ENCODE measurements around the gene IL3. TPM values are rescaled to one million over a fixed set of nuclear protein-coding genes. Genes with fewer than 3 reads are reported as not detected.

IL3 gene
- total RNA-seq, 1 experiment from 2014 or later = not detected

DNA sequence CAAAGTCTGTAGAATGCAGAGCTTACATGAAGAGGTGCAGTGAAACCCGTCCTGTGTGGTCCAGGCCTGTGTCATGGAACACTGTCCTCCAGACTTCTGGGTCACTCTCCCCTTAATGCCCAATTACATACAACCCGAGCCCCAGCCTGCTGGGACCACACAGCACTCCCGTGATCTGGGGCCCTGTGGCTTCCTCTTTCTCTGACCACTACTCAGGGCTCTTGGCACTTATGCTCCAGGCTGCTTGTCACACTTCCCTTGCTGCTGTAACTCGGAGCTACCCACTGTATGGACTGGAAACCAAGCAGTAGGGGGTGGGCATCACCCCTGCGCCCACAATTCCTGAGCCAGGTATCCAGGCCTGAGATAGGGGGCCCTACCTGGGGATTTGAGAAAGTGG is 10.3 kb upstream of the IL3 start (continued):
- TF ChIP-seq, protein P1, sequence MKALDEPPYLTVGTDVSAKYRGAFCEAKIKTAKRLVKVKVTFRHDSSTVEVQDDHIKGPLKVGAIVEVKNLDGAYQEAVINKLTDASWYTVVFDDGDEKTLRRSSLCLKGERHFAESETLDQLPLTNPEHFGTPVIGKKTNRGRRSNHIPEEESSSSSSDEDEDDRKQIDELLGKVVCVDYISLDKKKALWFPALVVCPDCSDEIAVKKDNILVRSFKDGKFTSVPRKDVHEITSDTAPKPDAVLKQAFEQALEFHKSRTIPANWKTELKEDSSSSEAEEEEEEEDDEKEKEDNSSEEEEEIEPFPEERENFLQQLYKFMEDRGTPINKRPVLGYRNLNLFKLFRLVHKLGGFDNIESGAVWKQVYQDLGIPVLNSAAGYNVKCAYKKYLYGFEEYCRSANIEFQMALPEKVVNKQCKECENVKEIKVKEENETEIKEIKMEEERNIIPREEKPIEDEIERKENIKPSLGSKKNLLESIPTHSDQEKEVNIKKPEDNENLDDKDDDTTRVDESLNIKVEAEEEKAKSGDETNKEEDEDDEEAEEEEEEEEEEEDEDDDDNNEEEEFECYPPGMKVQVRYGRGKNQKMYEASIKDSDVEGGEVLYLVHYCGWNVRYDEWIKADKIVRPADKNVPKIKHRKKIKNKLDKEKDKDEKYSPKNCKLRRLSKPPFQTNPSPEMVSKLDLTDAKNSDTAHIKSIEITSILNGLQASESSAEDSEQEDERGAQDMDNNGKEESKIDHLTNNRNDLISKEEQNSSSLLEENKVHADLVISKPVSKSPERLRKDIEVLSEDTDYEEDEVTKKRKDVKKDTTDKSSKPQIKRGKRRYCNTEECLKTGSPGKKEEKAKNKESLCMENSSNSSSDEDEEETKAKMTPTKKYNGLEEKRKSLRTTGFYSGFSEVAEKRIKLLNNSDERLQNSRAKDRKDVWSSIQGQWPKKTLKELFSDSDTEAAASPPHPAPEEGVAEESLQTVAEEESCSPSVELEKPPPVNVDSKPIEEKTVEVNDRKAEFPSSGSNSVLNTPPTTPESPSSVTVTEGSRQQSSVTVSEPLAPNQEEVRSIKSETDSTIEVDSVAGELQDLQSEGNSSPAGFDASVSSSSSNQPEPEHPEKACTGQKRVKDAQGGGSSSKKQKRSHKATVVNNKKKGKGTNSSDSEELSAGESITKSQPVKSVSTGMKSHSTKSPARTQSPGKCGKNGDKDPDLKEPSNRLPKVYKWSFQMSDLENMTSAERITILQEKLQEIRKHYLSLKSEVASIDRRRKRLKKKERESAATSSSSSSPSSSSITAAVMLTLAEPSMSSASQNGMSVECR (CRISPR knock-in tag; IDR thresholded peaks at IDR 0.05; ENCODE audit: borderline replicate concordance) = no peak
- TF ChIP-seq, protein P2, sequence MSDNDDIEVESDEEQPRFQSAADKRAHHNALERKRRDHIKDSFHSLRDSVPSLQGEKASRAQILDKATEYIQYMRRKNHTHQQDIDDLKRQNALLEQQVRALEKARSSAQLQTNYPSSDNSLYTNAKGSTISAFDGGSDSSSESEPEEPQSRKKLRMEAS (CRISPR knock-in tag; IDR thresholded peaks at IDR 0.05) = no peak
- TF ChIP-seq KAT7 (CRISPR knock-in tag; IDR thresholded peaks at IDR 0.05; ENCODE audit: borderline replicate concordance) = no peak

DNA sequence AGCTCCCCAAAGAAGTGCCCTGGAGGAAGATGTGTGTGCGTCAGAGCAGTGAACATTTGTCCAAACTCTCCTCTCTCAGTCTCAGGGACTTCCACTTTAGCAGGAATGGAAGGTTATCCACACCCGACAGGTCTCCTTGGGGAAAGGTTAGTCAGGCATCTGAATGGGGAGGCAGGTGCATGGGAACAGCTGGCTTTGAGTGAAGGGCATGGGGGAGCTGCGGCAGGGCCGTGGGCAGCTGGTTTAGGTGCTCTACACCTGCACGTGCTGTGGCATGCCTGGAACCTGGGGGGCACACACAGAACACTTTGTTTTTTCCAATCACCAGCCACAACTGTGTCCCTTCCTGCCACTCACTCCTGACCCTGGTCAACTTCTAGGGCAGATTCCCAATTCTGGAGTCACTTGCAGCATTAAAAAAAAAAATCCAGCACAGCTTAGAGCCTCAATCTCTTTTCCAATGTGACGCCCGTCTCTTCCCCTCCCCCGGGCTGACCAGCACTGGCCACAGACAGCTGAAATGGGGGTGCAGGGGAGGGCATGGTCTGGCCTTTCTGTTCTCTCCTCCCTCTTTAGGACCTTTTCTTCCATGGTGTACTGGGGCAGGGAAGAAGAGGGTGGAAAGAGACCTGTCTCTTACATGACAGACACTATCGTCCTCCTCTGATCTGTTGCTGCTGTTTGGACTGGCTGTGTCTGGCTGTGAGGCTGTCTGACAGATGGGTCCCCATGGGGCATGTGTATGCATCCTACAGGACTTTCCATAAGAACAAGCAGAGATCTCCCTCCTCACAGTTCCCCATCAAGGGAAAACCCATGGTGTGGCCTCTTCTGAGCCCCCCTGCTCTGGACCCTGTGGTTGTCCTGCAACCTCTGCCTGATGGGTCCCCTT is 9.5 kb upstream of the IL3 start:
- H3K27me3 Mint-ChIP-seq (ENCODE audit: low read depth) = no peaks in the 10 kb centered on the region
- no peak for DNase-seq (ENCODE audit: low spot score)
- no peaks in the 10 kb centered on the region for H3K36me3 Mint-ChIP-seq
- no peak for ATAC-seq
- no peak for TF ChIP-seq NR2C2 (CRISPR knock-in tag; IDR thresholded peaks at IDR 0.05)
- no peak for TF ChIP-seq ZNF232 (CRISPR knock-in tag; IDR thresholded peaks at IDR 0.05)
- TF ChIP-seq NR3C1 (CRISPR knock-in tag; conservative IDR thresholded peaks at IDR 0.05; ENCODE audit: low read depth) = no peak
- no peak for TF ChIP-seq GABPB1 (CRISPR knock-in tag; IDR thresholded peaks at IDR 0.05)
- TF ChIP-seq ZNF263 (CRISPR knock-in tag; IDR thresholded peaks at IDR 0.05; ENCODE audit: low read depth) = no peak
- TF ChIP-seq ELF4 (CRISPR knock-in tag; IDR thresholded peaks at IDR 0.05; ENCODE audit: low read depth) = no peak
- no peak for TF ChIP-seq ZNF317 (CRISPR knock-in tag; IDR thresholded peaks at IDR 0.05; ENCODE audit: borderline replicate concordance, low read depth)
- no peak for TF ChIP-seq IRF2 (CRISPR knock-in tag; IDR thresholded peaks at IDR 0.05; ENCODE audit: borderline replicate concordance, low read depth)
- no peak for TF ChIP-seq TEAD1 (CRISPR knock-in tag; IDR thresholded peaks at IDR 0.05)
- no peak overlapping the region for H3K27ac Mint-ChIP-seq
- ChIA-PET POLR2A (interaction anchor here (0.5 kb wide), 1 partner anchor 38 kb away, joined by 3 read pairs; no protein-coding TSS in a partner anchor), CTCF (interaction anchor here (2.9 kb wide), 1 partner anchor 12 kb away, joined by 11 read pairs; no protein-coding TSS in a partner anchor)
- peaks cover 11% of the 10 kb centered on the region for H3K4me1 Mint-ChIP-seq
- no peaks in the 10 kb centered on the region for H3K9me3 Mint-ChIP-seq
- H3K4me3 Mint-ChIP-seq = no peak overlapping the region

DNA sequence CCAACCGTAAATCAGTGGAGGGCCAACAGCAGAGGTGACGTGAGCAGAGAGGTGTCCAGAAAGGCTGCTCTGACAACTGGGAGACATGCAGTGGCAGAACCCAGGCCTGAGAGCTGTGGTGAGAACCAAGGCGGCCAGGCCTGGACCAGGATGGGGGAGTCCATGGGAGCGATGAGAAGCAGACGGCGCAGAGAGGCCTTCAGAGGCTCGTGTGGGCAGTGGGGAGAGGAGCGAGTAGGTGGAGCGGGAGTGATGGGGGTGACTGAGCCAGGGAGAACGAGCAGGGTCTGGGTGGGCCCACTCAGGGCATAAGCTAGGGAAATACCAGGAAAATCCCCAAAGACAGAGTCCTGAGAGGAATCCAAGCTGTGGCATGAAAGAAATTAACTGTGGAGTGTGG is 7.9 kb upstream of the IL3 start:
- ATAC-seq (no peak), DNase-seq (ENCODE audit: low spot score) (no peak)
- ChIA-PET CTCF (interaction anchor here (0.8 kb wide), 2 partner anchors 10 to 42 kb away, joined by 3 to 4 read pairs; no protein-coding TSS in a partner anchor), POLR2A (no interaction called here)
- no peaks in the 10 kb centered on the region for H3K27me3 Mint-ChIP-seq (ENCODE audit: low read depth)
- no peak for TF ChIP-seq ESRRA (CRISPR knock-in tag; IDR thresholded peaks at IDR 0.05; ENCODE audit: borderline replicate concordance)
- TF ChIP-seq, protein P3, sequence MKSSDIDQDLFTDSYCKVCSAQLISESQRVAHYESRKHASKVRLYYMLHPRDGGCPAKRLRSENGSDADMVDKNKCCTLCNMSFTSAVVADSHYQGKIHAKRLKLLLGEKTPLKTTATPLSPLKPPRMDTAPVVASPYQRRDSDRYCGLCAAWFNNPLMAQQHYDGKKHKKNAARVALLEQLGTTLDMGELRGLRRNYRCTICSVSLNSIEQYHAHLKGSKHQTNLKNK (CRISPR knock-in tag; IDR thresholded peaks at IDR 0.05) = no peak
- TF ChIP-seq, protein P4, sequence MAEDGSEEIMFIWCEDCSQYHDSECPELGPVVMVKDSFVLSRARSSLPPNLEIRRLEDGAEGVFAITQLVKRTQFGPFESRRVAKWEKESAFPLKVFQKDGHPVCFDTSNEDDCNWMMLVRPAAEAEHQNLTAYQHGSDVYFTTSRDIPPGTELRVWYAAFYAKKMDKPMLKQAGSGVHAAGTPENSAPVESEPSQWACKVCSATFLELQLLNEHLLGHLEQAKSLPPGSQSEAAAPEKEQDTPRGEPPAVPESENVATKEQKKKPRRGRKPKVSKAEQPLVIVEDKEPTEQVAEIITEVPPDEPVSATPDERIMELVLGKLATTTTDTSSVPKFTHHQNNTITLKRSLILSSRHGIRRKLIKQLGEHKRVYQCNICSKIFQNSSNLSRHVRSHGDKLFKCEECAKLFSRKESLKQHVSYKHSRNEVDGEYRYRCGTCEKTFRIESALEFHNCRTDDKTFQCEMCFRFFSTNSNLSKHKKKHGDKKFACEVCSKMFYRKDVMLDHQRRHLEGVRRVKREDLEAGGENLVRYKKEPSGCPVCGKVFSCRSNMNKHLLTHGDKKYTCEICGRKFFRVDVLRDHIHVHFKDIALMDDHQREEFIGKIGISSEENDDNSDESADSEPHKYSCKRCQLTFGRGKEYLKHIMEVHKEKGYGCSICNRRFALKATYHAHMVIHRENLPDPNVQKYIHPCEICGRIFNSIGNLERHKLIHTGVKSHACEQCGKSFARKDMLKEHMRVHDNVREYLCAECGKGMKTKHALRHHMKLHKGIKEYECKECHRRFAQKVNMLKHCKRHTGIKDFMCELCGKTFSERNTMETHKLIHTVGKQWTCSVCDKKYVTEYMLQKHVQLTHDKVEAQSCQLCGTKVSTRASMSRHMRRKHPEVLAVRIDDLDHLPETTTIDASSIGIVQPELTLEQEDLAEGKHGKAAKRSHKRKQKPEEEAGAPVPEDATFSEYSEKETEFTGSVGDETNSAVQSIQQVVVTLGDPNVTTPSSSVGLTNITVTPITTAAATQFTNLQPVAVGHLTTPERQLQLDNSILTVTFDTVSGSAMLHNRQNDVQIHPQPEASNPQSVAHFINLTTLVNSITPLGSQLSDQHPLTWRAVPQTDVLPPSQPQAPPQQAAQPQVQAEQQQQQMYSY (CRISPR knock-in tag; IDR thresholded peaks at IDR 0.05) = no peak
- TF ChIP-seq SP1 (CRISPR knock-in tag; conservative IDR thresholded peaks at IDR 0.05) = no peak
- TF ChIP-seq, protein P2 (CRISPR knock-in tag; IDR thresholded peaks at IDR 0.05) = no peak
- TF ChIP-seq CREB1 (CRISPR knock-in tag; IDR thresholded peaks at IDR 0.05) = no peak
- TF ChIP-seq RELA (CRISPR knock-in tag; IDR thresholded peaks at IDR 0.05; ENCODE audit: borderline replicate concordance) = no peak
- no peak for TF ChIP-seq JAZF1 (CRISPR knock-in tag; IDR thresholded peaks at IDR 0.05)
- TF ChIP-seq, protein P5, sequence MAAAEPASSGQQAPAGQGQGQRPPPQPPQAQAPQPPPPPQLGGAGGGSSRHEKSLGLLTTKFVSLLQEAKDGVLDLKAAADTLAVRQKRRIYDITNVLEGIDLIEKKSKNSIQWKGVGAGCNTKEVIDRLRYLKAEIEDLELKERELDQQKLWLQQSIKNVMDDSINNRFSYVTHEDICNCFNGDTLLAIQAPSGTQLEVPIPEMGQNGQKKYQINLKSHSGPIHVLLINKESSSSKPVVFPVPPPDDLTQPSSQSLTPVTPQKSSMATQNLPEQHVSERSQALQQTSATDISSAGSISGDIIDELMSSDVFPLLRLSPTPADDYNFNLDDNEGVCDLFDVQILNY (CRISPR knock-in tag; IDR thresholded peaks at IDR 0.05) = no peak
- TF ChIP-seq SOX15 (CRISPR knock-in tag; IDR thresholded peaks at IDR 0.05) = no peak
- TF ChIP-seq ZNF232 (CRISPR knock-in tag; IDR thresholded peaks at IDR 0.05) = no peak
- H3K9me3 Mint-ChIP-seq = no peaks in the 10 kb centered on the region
- H3K4me1 Mint-ChIP-seq = no peaks in the 10 kb centered on the region
- no peak overlapping the region for H3K27ac Mint-ChIP-seq
- no peaks in the 10 kb centered on the region for H3K36me3 Mint-ChIP-seq
- H3K4me3 Mint-ChIP-seq = no peak overlapping the region

Data from WTC11 (cell line).